Stimulated activated CD8-positive, alpha-beta memory T cell treated with anti-CD3 and anti-CD28 coated beads, Interleukin-4, amount 100 ng/mL, for 24 hours (primary cell): Measurements from ENCODE around the gene GKAP1.
"Not testable (repeated sequence)": the region's sequence is repeated elsewhere in the genome, so short reads cannot be mapped to it uniquely, and the experiment has no call there.

Experiments used
- DNase-seq: peaks from one replicate; pipeline ENCODE4 v3.0.0-alpha.2; 2020; ENCODE audit warnings: low read depth

The GKAP1 gene

GRCh38 chr9:83728591-83729368 lies 88.8 kb downstream of the GKAP1 start:
- not testable (repeated sequence) for DNase-seq

- no peak for DNase-seq
Measured at GRCh38 chr9:83724436-83724835, 93.1 kb downstream of the GKAP1 start.

- no peak for DNase-seq
Measured at GRCh38 chr9:83722726-83723495, 94.7 kb downstream of the GKAP1 start.

- no peak for DNase-seq
Measured at GRCh38 chr9:83721509-83721908, 96.1 kb downstream of the GKAP1 start.

GRCh38 chr9:83715794-83716193 lies 101.8 kb downstream of the GKAP1 start:
- DNase-seq = no peak

- DNase-seq = no peak
Measured at GRCh38 chr9:83715221-83715620, 102.3 kb downstream of the GKAP1 start.

GRCh38 chr9:83714329-83714728 lies 103.2 kb downstream of the GKAP1 start:
- DNase-seq = no peak

GRCh38 chr9:83708515-83709158 lies 108.9 kb downstream of the GKAP1 start:
- peak; percentile 30 for DNase-seq

GRCh38 chr9:83707768-83708514 lies 109.6 kb downstream of the GKAP1 start, which contains the start of gene UBQLN1:
Gene UBQLN1 (minus strand): TSS chr9:83707958. CDS start chr9:83707679, 279 bp downstream.
- DNase-seq = peak; percentile 88

GRCh38 chr9:83707518-83707767 lies 110.1 kb downstream of the GKAP1 start:
- no peak for DNase-seq

GRCh38 chr9:83706676-83707517 lies 110.7 kb downstream of the GKAP1 start:
- peak; percentile 69 for DNase-seq

- not testable (repeated sequence) for DNase-seq
Measured at GRCh38 chr9:83705219-83705651, 112.3 kb downstream of the GKAP1 start.

GRCh38 chr9:83701769-83702168 lies 115.8 kb downstream of the GKAP1 start:
- no peak for DNase-seq

GRCh38 chr9:83701286-83701685 lies 116.3 kb downstream of the GKAP1 start:
- DNase-seq = no peak

GRCh38 chr9:83699615-83700014 lies 118.0 kb downstream of the GKAP1 start:
- no peak for DNase-seq

GRCh38 chr9:83698976-83699585 lies 118.5 kb downstream of the GKAP1 start:
- DNase-seq = no peak

GRCh38 chr9:83691492-83691891 lies 126.1 kb downstream of the GKAP1 start:
- no peak for DNase-seq
